Measurements from ENCODE around the gene GSTT4.
"Not testable (repeated sequence)": the region's sequence is repeated elsewhere in the genome, so short reads cannot be mapped to it uniquely, and the experiment has no call there.

The GSTT4 gene

DNA sequence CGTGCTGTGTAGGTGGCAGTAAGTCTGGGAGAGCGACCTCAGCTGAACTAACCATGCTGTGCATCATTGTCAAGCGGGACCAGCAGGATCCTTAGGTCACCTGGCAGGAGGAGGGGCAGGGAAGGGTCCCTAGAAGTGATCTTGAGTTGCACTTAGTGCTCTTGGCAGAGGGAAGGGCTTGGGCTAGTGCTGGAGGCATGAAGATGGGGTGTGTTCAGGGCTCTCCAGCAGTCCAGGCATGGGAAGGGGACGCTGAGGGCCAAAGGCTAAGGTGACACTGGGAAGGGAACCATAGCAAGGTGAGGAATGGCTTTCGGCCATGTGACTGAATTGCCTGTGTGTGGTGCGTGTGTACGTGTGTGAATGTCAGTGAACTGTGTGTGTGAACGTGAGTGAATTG lies 19.2 kb downstream of the GSTT4 start:
- DNase-seq = not testable (repeated sequence)

DNA sequence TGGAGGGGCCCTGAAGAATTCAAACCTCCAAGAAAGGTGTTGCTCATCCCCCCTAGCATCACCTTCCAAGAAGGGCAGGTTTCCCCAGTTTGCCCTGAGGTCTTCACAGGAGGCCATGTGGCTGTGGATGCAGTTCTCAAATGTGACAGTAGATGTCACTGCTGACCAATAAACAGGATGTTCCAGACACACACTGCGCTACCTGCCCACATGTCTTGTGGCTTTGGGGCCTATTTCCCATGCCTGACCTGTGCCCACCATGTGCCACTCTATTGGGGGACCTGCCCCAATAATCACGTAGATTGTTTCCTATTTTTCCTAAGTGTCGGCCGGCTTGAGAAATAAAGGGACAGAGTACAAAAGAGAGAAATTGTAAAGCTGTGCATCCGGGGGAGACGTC lies 20.8 kb downstream of the GSTT4 start:
- DNase-seq = no peak

DNA sequence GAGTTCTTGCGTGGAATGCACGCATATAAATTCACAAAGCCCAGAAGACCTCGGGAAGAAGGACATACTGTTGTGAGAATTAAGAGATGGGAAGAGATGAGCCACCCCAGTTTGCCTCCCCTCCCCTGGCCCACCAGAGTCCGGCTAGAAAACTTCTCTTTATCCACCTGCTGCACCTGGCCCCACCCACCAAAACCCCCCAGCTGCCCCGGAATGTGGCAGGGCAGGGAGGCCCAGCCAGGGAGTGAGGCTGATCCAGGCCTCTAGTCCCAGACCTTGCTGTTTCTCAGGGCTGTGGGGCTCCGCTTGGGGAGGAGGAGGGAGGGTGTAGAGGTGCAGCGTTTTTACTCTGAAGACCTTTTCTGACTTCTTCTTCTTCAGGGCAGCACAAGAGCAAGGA lies 24.7 kb downstream of the GSTT4 start:
- not testable (repeated sequence) for DNase-seq

DNA sequence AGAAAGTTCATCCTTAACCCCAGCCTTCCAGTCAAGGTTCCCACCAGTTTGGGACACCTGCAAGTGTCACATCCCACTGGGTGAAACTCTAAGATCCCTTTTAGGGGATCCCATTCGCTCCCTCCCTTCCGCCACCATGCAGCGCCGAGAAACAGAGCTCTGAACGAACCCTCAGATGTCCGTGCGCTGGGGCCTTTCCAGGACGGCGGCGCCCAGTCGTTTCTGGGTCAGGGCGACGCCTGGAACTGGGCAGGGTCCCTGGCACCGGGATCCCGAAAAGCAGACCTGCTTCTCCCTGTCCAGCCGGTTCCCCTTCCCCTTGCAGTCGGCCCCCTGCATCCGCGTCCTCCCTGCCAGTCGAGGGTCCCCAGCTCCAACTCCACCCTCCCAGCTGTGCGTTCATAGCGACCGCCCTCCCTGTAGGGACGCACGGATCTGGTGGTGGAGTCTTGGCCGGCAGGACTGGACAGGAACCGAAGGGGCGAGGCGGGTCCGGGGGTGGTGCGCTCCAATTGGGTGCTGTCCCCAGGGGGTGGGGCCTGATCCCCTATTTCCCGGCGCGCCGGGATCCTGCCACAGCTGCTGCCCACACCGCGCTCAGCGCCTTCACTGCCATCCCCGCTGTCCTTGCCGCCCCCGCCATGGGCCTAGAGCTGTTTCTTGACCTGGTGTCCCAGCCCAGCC lies 25.6 kb downstream of the GSTT4 start, which contains the start of gene GSTT2:
Gene GSTT2 (plus strand): TSS at position 578 of the 684 bp plus-strand sequence.
- DNase-seq = not testable (repeated sequence)

DNA sequence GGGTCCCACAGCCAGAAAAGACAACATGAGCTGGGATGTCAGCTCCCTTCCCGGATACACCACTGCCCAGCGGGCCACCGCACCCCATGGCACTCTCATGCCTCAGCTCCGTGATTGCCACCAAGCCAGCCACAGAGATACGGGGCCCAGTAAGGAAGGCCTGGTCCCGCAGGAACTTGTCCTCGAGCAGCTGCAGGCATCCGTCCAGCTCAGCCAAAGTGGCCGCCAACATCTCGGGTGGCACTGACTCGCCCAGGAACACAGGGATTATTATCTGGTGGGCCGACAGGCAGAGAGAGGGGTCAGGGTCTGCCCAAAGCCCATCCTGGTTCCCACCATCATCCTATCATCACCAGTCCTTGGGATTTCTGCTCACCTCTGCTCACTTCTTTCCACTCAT lies 27.9 kb downstream of the GSTT4 start:
- not testable (repeated sequence) for DNase-seq

DNA sequence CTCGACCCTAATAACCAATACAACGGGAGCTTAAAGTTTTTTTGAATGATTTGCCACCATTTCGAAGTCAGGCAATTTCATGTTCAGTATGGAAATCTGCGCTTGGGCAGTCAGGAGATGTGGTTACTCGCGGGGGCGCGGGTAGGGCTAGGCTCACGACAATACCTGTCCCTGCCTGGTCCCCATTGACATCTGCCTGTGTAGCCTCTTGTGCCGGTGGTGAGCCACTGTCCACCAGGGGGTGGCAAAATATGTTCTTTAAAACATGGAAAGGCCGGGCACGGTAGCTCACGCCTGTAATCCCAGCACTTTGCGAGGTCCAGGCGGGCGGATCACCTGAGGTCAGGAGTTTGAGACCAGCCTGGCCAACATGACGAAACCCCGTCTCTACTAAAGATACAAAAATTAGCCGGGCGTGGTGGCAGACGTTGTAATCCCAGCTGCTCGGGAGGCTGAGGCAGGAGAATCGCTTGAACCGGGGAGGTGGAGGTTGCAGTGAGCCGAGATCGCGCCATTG lies 30.4 kb downstream of the GSTT4 start:
- not testable (repeated sequence) for DNase-seq

DNA sequence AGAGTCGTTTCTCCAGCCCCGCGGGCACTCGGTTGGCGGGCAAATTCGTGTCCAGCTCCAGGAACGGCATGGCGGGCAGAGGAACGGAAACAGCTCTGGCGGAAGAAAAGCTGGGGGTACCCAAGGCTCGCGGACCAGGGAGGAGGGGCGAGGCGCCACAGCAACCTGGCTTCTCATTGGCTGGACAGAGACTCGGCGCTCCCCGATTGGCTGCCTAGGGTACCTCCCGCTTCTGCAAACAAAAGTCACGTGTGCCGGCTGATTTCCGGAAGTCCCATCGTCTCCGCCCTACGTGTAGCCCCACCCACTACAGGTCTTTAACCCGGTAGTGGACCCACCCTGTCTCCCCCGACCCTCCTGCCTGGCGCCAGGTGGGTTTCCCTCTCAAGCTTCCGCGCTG lies 30.9 kb downstream of the GSTT4 start, which contains the start of gene DDT:
Gene DDT (minus strand): TSS at position 97 of the 400 bp plus-strand sequence. CDS start 27 bp downstream, at position 70.
- not testable (repeated sequence) for DNase-seq

DNA sequence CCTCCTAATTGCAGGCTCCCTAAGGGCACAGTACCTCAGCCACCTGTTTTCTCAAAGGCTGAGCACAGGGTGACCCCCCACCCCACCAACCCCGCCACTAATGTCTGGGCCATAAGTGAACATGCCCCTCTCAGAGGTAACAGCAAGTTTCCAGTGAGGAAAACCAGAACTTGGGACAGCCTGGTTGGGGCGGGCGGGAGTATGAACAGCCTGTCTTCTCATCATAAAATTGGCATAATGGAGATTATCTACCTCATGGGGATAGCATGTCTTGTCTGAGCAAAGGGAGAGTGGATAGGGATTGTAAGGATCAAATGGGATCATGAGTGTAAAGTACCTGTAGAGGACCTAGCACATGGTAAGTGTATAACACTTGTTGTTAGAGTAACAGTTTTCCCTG lies 33.3 kb downstream of the GSTT4 start:
- not testable (repeated sequence) for DNase-seq

DNA sequence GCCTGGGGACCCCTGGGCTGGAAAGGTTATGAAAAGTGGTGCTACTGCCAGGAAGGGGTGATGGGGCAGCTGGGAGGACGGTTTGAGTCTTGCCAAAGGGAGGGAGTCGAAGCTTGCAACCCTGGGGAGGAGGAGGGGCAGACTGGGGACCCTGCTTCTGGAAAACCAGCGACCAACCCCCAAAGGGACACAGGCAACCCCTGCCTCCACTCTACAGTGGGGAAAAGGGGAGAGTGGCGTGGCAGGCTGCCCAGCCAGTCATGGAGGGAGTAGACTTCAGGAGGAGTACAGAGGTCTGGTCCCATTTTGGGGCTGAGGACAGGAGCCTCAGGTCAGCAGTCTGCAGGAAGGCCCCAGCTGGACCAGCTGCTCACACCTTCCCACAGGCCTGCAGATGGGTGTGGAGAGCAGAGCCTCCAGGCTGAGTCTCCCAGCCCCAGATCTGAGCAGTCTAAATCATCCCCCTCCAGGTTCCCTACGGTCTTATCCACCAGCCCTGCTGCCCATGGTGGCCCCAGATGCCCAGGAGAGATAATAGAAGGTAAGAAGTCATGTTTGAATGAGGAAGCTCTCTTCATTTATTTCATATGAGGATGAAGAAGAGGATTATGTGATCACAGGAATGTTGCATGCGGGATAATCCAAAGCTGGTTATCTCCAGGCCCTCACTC lies 34.3 kb downstream of the GSTT4 start:
- no peak for DNase-seq

DNA sequence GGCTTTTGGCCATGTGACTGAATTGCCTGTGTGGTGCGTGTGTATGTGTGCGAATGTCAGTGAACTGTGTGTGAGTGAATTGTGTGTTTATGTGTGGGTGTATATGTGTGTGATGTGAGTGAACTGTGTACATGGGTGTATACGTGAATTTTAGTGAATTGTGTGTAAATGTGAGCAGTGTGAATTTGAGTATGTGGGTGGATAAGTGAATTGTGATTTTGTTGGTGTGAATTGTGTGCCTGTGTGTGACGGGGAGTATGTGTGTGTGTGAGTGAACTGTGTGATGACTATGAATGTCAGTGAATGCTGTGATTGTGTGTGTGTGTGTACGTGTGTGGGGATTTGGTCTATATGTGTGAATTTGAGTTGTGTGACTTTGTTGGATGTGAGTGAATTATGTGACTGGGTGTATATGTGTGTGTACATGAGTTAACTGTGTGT lies 35.0 kb downstream of the GSTT4 start:
- no peak for DNase-seq

DNA sequence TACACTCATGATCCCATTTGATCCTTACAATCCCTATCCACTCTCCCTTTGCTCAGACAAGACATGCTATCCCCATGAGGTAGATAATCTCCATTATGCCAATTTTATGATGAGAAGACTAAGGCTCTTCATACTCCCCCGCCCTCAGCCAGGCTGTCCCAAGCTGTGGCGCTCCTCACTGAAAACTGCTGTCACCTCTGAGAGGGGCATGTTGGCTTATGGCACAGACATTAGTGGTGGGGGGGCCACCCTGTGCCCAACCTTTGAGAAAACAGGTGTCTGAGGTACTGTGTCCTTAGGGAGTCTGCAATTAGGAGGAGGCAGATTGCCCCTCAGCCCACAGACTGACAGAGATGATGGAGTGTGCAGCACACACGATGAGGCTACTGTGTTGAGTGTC lies 36.2 kb downstream of the GSTT4 start:
- no peak for DNase-seq

DNA sequence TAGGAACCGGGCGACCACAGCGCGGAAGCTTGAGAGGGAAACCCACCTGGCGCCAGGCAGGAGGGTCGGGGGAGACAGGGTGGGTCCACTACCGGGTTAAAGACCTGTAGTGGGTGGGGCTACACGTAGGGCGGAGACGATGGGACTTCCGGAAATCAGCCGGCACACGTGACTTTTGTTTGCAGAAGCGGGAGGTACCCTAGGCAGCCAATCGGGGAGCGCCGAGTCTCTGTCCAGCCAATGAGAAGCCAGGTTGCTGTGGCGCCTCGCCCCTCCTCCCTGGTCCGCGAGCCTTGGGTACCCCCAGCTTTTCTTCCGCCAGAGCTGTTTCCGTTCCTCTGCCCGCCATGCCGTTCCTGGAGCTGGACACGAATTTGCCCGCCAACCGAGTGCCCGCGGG lies 38.7 kb downstream of the GSTT4 start, which contains the start of gene DDTL:
Gene DDTL (plus strand): TSS at position 321 of the 400 bp plus-strand sequence. CDS start 27 bp downstream, at position 348.
- not testable (repeated sequence) for DNase-seq

DNA sequence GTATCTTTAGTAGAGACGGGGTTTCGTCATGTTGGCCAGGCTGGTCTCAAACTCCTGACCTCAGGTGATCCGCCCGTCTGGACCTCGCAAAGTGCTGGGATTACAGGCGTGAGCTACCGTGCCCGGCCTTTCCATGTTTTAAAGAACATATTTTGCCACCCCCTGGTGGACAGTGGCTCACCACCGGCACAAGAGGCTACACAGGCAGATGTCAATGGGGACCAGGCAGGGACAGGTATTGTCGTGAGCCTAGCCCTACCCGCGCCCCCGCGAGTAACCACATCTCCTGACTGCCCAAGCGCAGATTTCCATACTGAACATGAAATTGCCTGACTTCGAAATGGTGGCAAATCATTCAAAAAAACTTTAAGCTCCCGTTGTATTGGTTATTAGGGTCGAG lies 39.2 kb downstream of the GSTT4 start:
- not testable (repeated sequence) for DNase-seq

DNA sequence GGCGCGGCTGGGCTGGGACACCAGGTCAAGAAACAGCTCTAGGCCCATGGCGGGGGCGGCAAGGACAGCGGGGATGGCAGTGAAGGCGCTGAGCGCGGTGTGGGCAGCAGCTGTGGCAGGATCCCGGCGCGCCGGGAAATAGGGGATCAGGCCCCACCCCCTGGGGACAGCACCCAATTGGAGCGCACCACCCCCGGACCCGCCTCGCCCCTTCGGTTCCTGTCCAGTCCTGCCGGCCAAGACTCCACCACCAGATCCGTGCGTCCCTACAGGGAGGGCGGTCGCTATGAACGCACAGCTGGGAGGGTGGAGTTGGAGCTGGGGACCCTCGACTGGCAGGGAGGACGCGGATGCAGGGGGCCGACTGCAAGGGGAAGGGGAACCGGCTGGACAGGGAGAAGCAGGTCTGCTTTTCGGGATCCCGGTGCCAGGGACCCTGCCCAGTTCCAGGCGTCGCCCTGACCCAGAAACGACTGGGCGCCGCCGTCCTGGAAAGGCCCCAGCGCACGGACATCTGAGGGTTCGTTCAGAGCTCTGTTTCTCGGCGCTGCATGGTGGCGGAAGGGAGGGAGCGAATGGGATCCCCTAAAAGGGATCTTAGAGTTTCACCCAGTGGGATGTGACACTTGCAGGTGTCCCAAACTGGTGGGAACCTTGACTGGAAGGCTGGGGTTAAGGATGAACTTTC lies 44.0 kb downstream of the GSTT4 start, which contains the start of gene GSTT2B:
Gene GSTT2B (minus strand): TSS at position 112 of the 688 bp plus-strand sequence. CDS start 64 bp downstream, at position 48.
- not testable (repeated sequence) for DNase-seq

DNA sequence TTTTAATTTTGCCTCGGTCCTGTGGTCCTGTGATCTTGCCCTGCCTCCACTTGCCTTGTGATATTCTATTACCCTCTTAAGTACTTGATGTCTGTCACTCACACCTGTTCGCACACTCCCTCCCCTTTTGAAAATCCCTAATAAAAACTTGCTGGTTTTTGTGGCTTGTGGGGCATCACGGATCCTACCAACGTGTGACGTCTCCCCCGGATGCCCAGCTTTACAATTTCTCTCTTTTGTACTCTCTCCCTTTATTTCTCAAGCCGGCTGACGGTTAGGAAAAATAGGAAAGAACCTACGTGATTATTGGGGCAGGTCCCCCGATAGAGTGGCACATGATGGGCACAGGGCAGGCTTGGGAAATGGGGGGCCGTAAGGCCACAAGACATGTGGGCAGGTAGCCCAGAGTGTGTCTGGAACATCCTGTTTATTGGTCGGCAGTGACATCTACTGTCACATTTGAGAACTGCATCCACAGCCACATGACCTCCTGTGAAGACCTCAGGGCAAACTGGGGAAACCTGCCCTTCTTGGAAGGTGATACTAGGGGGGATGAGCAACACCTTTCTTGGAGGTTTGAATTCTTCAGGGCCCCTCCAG lies 48.9 kb downstream of the GSTT4 start:
- peak; percentile 3 for DNase-seq

DNA sequence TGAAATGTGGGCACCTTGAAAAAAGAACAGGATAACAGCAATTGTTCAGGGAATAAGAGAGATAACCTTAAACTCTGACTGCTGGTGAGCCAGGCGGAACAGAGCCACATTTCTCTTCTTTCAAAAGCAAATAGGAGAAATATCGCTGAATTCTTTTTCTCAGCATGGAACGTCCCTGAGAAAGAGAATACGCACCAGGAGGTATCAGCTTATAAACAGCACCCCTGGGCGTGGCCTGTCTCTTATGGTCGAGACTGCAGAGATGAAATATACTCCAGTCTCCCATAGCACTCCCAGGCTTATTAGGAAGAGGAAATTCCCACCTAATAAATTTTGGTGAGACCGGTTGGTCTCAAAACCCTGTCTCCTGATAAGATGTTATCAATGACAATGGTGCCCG lies 49.4 kb downstream of the GSTT4 start:
- not testable (repeated sequence) for DNase-seq

DNA sequence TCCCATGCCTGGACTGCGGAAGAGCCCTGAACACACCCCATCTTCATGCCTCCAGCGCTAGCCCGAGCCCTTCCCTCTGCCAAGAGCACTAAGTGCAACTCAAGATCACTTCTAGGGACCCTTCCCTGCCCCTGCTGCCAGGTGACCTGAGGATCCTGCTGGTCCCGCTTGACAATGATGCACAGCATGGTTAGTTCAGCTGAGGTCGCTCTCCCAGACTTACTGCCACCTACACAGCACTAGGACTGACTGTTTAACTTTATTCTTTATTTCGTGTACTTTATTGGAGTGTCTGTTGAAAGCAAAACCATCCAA lies 50.3 kb downstream of the GSTT4 start:
- not testable (repeated sequence) for DNase-seq

DNA sequence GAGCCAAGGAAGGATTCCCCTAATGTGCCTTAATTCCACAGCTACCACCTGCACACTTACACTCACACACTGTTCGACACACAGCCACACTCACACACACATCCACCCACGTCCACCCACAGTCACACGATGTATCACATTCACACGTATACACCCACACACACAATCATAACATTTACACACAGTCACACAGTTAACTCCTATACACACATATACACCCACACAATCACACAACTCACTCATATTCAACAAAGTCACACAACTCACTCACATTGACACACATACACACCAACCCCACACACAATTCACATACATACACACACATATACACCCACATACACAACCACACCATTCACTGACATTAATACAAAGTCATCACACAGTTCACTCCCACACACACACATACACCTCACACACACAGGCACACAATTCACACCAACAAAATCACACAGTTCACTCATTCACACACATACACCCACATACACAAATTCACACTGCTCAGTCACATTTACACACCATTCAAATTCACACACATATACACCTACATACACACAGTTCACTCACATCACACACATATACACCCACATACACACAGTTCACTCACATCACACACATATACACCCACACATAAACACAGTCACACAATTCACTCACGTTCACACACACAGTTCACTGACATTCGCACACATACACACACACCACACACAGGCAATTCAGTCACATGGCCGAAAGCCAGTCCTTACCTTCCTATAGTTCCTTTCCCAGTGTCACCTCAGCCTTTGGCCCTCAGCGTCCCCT lies 50.9 kb downstream of the GSTT4 start:
- not testable (repeated sequence) for DNase-seq

DNA sequence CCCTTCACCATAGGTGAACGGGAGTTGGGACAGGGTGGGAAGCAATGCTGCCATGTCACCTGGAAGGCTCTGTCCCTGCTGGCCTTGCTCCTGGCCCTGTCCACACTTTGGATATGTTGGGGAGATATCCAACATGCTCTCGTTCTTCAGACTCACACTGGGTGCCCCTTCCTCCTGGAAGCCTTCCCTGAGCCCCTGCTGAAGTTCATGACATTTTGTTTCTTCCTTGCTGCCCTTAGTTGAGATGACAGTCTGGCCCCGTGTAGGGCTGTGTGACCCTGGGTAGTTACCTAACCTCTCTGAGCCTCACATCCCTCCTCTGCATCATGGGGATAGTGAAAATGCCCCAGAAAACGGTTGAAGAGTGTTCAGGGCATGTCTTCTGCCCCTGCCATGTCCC lies 51.8 kb downstream of the GSTT4 start:
- not testable (repeated sequence) for DNase-seq

DNA sequence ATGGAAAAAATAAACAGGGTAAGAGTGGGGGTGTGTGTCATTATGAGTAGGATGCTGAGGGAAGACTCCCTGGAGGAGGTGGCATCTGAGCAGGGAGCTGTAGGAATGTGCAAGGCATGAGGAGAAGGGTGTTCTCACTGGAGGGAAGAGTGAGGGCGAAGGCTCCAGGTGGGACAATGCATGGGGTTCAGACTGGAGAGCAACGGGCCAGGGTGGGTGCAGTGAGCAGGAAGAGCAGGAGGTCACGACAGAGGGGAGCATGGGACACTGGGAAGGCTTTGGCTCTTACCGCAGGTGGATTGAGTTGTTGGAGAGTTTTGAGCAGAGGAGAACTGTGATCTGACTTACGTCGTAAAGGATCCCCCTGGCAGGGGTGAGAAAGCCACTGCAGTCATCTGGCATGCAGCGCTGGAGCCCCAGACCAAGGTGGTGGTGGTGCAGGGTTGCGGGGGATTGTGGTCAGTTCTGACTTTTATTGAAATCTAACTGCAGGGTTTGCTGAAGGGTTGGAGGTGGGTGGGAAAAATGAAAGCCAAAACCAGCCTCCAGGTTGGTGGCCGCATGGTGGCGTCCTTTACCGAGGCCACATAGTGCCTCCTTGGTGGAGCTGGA lies 52.4 kb downstream of the GSTT4 start:
- not testable (repeated sequence) for DNase-seq

DNA sequence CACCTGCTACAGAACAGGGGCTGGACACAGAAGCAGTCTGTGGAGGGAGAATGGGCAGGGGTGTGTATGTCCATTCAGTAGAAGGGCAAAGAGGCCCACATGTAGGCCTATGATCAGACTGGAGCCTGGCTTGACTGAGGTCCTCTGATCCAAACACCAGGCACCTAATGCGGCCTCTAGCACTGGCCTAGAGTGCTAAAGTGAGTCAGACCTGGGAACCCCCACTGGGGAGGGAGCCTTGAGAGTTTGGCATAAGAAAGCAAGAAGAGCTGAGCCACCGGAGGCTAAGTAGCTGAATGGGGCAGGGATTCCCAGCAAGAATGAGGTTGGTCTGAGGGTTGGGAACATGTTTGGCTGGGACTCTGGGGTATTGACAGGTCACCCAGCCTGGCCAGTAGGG lies 53.9 kb downstream of the GSTT4 start:
- not testable (repeated sequence) for DNase-seq
